RWPE2 (cell line): ENCODE measurements around the gene GMEB2.
"Not testable (repeated sequence)": the region's sequence is repeated elsewhere in the genome, so short reads cannot be mapped to it uniquely, and the experiment has no call there.

ENCODE experiments used
- ATAC-seq: fragments of 200-7000 bp; cut with Tn5 transposase; 3 replicates; pipeline ENCODE4 v1.9.1; 2021; ENCODE audit warnings: low read depth
- DNase-seq: peaks from one replicate; pipeline ENCODE4 v3.0.0-alpha.2; 2020; ENCODE audit warnings: low spot score
- H3K27ac ChIP-seq: fragments of 450-650 bp; 2 replicates; pipeline ENCODE4 v1.5.1; 2017; ENCODE audit warnings: mild to moderate bottlenecking; ENCODE audit not compliant: poor library complexity, severe bottlenecking
- H3K27me3 ChIP-seq: fragments of 250-450 bp; sonication (Bioruptor Pico); 2 replicates; pipeline ENCODE4 v1.5.1; 2021; ENCODE audit warnings: mild to moderate bottlenecking, moderate library complexity; ENCODE audit not compliant: insufficient read depth, poor library complexity, severe bottlenecking
- H3K36me3 ChIP-seq: fragments of 250-450 bp; sonication (Bioruptor Pico); 2 replicates; pipeline ENCODE4 v1.5.1; 2020; ENCODE audit warnings: low read depth, mild to moderate bottlenecking, moderate library complexity
- H3K4me1 ChIP-seq: fragments of 250-450 bp; sonication (Bioruptor Pico); 2 replicates; pipeline ENCODE4 v1.5.1; 2021; ENCODE audit warnings: mild to moderate bottlenecking, moderate library complexity; ENCODE audit not compliant: insufficient read depth, poor library complexity, severe bottlenecking
- H3K4me3 ChIP-seq: fragments of 250-450 bp; sonication (Bioruptor Pico); 2 replicates; pipeline ENCODE4 v1.5.1; 2021; ENCODE audit warnings: mild to moderate bottlenecking, moderate library complexity; ENCODE audit not compliant: severe bottlenecking
- H3K9me3 ChIP-seq: fragments of 250-450 bp; sonication (Bioruptor Pico); 2 replicates; pipeline ENCODE4 v1.5.1; 2021; ENCODE audit warnings: mild to moderate bottlenecking, moderate library complexity; ENCODE audit not compliant: severe bottlenecking
- TF ChIP-seq, protein P1 (sequence below): fragments of 450-650 bp; IDR thresholded peaks from one replicate; pipeline ENCODE4 v1.5.1; 2017; ENCODE audit warnings: mild to moderate bottlenecking, moderate library complexity; ENCODE audit not compliant: poor library complexity, severe bottlenecking

GMEB2 gene, protein sequence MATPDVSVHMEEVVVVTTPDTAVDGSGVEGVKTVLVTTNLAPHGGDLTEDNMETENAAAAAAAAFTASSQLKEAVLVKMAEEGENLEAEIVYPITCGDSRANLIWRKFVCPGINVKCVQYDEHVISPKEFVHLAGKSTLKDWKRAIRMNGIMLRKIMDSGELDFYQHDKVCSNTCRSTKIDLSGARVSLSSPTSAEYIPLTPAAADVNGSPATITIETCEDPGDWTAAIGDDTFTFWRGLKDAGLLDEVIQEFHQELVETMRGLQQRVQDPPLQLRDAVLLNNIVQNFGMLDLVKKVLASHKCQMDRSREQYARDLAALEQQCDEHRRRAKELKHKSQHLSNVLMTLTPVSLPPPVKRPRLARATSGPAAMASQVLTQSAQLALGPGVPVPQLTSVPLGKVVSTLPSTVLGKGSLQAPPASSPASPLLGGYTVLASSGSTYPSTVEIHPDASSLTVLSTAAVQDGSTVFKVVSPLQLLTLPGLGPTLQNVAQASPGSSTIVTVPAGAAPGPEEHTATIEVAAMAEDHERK

DNA sequence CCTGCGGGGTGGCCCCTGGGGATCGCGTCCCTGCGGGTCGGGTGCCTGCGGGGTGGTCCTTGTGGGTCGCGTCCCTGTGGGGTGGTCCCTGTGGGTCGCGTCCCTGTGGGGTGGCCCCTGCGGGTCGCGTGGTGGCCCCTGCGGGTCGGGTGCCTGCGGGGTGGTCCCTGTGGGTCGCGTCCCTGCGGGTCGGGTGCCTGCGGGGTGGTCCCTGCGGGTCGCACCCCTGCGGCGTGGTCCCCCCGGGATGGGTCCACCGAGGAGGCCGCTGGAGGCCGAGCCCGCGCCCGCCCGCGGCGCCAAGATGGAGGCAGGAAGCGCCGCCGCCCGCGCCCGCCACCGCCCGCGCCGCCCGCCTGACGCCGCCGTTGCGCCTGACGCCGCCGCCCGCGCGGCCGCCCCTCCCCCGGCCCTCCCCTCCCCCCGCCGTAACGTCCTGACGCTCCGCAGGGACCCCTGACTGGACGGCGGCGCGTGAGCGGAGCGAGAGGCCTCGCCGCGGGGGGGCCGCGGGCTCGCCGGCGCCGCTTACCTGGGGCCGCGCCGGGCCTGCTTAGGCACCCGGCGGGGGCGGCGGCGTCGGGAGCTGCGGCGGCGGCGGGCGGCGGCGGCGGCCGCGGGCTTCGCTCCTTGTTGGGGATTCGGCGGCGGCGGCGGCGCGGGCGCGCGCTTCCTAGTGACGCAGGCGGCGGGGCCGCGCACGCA is at the start of gene GMEB2:
Gene GMEB2 (minus strand): TSS at position 678 of the 705 bp plus-strand sequence. CDS start 7,704 bp downstream, outside the sequence.
- H3K36me3 ChIP-seq = peaks cover 11% of the 10 kb centered on the region; the same call in 1 of the 2 replicates
- H3K4me3 ChIP-seq = peak within 1 kb of the TSS; percentile 76
- TF ChIP-seq, protein P1, sequence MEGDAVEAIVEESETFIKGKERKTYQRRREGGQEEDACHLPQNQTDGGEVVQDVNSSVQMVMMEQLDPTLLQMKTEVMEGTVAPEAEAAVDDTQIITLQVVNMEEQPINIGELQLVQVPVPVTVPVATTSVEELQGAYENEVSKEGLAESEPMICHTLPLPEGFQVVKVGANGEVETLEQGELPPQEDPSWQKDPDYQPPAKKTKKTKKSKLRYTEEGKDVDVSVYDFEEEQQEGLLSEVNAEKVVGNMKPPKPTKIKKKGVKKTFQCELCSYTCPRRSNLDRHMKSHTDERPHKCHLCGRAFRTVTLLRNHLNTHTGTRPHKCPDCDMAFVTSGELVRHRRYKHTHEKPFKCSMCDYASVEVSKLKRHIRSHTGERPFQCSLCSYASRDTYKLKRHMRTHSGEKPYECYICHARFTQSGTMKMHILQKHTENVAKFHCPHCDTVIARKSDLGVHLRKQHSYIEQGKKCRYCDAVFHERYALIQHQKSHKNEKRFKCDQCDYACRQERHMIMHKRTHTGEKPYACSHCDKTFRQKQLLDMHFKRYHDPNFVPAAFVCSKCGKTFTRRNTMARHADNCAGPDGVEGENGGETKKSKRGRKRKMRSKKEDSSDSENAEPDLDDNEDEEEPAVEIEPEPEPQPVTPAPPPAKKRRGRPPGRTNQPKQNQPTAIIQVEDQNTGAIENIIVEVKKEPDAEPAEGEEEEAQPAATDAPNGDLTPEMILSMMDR = no peak
- peak; percentile 90 for DNase-seq
- ATAC-seq = peak; percentile 11
- H3K4me1 ChIP-seq = peaks cover 6% of the 10 kb centered on the region
- H3K9me3 ChIP-seq = no peaks in the 10 kb centered on the region
- no peaks in the 10 kb centered on the region for H3K27me3 ChIP-seq
- H3K27ac ChIP-seq = peak within 1 kb of the TSS; percentile 84

DNA sequence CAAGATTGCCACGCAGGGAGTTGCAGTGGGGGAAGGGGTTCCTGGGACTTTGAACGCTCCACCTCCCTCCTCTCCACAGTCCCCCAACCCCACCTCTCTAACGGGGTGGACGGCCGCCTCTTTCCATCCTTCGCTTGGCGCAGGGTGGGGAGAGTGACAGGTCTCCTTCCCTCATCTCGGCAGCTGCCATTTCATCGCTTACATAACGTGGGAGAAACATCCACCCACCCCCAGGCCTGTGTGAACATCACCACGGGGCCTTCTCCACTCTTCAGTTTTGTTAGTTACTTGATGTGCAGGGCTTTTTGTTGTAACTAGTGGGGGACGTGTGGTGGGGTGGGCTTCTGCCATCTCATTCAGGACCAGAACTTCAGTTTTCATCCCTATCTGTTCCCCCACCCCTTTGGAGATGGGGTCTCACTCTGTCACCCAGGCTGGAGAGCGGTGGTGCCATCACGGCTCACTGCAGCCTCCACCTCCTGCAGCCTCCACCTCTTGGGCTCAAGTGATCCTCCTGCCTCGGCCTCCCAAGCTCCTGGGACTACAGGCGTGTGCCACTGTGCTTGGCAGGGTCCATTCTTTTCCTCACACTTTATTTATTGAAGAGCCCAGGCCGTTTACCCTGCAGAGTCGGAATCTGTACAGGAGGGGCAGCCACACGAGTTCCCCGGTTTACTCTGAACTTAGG is 48.9 kb upstream of the GMEB2 start:
- H3K27me3 ChIP-seq = no peaks in the 10 kb centered on the region
- H3K4me1 ChIP-seq = no peaks in the 10 kb centered on the region
- no peak for ATAC-seq
- TF ChIP-seq, protein P1 = no peak
- peaks cover 71% of the 10 kb centered on the region for H3K36me3 ChIP-seq
- no peak overlapping the region for H3K27ac ChIP-seq
- no peak overlapping the region for H3K4me3 ChIP-seq
- no peaks in the 10 kb centered on the region for H3K9me3 ChIP-seq
- DNase-seq = no peak

DNA sequence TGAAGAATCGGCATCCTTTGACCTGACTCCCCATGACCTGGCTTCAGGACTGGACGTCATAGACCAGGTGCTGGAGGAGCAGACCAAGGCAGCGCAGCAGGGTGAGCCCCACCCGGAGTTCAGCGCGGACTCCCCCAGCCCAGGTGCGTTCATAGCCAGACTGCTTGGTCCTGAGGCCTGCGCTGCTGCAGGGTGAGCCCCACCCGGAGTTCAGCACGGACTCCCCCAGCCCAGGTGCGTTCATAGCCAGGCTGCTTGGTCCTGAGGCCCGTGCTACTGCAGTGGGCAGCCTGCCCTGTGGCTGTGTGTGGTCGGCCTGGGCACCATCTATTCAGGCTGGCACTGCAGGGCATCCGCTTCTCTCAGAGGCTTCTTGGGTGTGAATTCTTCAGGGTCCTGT is 47.0 kb upstream of the GMEB2 start:
- peak; percentile 80 for DNase-seq
- H3K9me3 ChIP-seq = no peaks in the 10 kb centered on the region
- no peak overlapping the region for H3K4me3 ChIP-seq
- H3K27ac ChIP-seq = no peak overlapping the region
- no peaks in the 10 kb centered on the region for H3K27me3 ChIP-seq
- H3K36me3 ChIP-seq = peaks cover 70% of the 10 kb centered on the region
- no peak for ATAC-seq
- no peaks in the 10 kb centered on the region for H3K4me1 ChIP-seq
- TF ChIP-seq, protein P1 = no peak

DNA sequence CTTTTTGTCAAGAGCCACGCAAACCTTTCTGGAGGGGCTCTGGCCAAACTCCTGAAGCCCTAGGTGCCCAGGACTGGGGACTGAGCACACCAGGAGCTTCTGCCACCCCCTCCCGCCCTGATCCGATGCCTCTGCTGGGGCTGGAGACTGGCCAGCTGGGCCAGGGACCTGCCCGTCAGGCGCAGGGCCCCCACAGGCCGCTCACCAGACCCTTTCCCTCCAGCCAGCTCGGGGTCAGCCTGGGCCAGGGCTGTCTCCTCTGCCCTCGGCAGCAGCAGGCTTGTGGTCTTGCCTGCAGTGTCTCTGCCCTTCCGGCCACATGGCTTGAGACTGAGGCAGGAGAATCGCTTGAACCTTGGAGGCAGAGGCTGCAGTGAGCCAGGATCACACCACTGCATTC is 45.8 kb upstream of the GMEB2 start:
- no peaks in the 10 kb centered on the region for H3K4me1 ChIP-seq
- peaks cover 83% of the 10 kb centered on the region for H3K36me3 ChIP-seq
- no peak overlapping the region for H3K4me3 ChIP-seq
- DNase-seq (no peak), ATAC-seq (no peak)
- no peaks in the 10 kb centered on the region for H3K27me3 ChIP-seq
- no peak overlapping the region for H3K27ac ChIP-seq
- H3K9me3 ChIP-seq = no peaks in the 10 kb centered on the region
- TF ChIP-seq, protein P1 = no peak

DNA sequence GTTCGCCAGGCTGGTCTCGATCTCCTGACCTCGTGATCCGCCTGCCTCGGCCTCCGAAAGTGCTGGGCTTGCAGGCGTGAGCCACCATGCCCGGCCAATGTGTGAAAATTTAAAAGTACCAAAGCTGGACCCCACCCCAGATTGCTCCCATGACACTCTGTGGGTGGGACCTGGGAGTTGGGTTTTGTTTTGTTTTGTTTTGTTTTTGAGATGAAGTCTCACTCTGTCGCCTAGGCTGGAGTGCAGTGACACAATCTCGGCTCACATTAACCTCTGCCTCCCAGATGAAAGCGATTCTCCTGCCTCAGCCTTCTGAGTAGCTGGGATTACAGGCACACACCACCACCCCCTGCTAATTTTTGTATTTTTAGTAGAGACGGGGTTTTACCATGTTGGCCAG is 44.8 kb upstream of the GMEB2 start:
- not testable (repeated sequence) for H3K27me3 ChIP-seq, H3K9me3 ChIP-seq, DNase-seq, H3K4me3 ChIP-seq, H3K27ac ChIP-seq, ATAC-seq, H3K4me1 ChIP-seq
- peaks cover 86% of the 10 kb centered on the region for H3K36me3 ChIP-seq
